ENCODE results near the gene RAB3IP.

- TF ChIP-seq SUZ12 (IDR thresholded peaks at IDR 0.05; ENCODE audit: extremely low read depth, insufficient read depth, insufficient read length) (no peak), YY1 (IDR thresholded peaks at IDR 0.05; ENCODE audit: insufficient read depth, insufficient read length) (no peak), ZNF274 (IDR thresholded peaks at IDR 0.05; ENCODE audit: low read depth, low read length) (no peak)
These were observed 113.3 kb downstream of the RAB3IP start for GRCh38 chr12:69851976-69852375.

All from NT2/D1 (cell line).